Stimulated activated CD4-positive, alpha-beta T cell treated with anti-CD3 and anti-CD28 coated beads, Interleukin-12 subunit alpha, Interleukin-12 subunit beta, amount 100 ng/mL, for 4 hours (primary cell): ENCODE data around the gene GAS7.
"Not testable (repeated sequence)": the region's sequence is repeated elsewhere in the genome, so short reads cannot be mapped to it uniquely, and the experiment has no call there.

Experiments used
- DNase-seq: peaks from one replicate; pipeline ENCODE4 v3.0.0-alpha.2; 2020

The GAS7 gene

GRCh38 chr17:10106067-10106466, 92.3 kb downstream of the GAS7 start:
- no peak for DNase-seq

DNA sequence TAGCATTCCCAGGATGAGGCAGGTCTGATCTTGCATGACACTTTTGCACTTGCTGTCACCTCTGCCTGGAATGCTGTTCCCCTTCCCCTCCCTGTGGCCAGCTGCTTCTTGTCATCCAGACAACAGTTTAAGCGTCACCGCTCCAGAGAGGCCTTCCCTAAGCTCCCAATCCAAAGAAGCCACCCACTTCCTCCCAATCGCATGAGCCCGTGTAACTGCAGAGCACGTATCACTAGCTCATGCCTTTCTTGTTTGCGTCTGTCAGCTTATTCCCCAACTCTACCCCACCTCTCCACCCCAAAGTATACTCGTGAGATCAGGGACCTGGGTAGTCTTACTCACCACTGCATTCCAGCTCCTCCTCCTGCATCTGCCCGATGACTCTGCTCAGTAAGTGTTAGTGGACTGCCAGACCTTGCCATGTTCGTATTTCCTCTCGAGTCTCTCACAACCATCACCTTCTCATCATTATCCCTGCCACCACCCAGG, 92.8 kb downstream of the GAS7 start:
- DNase-seq, result no peak

GRCh38 chr17:10103712-10104111, 94.7 kb downstream of the GAS7 start:
- DNase-seq, result no peak

DNA sequence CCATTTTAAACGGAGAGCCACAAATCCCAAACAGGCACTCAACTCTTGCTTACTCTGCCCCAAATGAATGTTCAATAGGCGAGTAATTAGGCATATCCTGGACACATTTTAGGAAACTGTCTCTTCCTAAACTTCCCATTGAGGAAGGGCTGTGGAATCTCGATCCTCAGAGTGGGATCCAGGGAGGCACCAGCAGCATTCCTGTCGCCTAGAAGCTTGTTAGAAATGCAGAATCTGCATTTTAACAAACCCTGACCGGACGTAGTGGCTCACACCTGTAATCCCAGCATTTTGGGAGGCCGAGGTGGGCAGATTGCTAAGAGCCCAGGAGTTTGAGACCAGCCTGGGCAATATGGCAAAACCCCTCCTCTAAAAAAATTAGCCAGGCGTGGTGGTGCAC, 95.6 kb downstream of the GAS7 start:
- no peak for DNase-seq

- DNase-seq, result no peak
Measured at GRCh38 chr17:10099051-10099571, 99.3 kb downstream of the GAS7 start.

DNA sequence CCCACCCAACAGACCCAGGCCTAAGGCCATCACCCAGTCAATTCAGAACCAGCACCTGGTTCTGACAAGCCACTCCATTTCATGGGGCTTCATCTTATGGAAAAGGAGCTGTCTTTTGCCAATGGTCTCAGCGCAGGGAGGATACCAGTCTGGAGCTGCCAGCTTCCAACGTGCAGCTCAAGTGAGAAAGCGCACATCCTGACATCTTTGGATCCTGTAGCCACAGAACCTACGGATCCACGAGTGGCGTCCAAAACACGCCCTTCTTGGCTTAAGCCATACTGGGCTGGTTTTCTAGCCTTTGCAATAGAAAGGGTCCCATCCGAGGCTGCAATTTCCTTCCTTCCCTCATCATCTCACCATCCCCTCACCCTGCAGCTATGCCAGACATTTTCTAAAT, 101.8 kb downstream of the GAS7 start:
- DNase-seq, result no peak

DNA sequence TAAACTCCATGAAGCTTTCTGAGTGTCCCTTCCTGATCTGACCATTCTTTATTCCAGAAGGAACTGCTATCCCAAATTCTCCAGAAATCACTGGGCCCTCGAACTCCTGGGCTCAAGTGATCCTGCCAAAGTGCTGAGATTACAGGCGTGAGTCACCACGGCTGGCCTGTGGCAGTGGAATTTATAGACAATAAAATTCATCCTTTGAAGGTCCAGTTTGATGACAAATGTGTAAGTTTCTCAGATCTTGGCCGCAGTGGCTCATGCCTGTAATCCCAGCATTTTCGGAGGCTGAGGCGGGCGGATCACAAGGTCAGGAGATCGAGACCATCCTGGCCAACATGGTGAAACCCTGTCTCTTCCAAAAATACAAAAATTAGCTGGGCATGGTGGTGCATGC, 103.1 kb downstream of the GAS7 start:
- not testable (repeated sequence) for DNase-seq

GRCh38 chr17:10094797-10095196, 103.6 kb downstream of the GAS7 start:
- DNase-seq, result no peak

- no peak for DNase-seq
Measured at GRCh38 chr17:10092595-10092994, 105.8 kb downstream of the GAS7 start.

- no peak for DNase-seq
Measured at GRCh38 chr17:10091046-10091445, 107.4 kb downstream of the GAS7 start.

DNA sequence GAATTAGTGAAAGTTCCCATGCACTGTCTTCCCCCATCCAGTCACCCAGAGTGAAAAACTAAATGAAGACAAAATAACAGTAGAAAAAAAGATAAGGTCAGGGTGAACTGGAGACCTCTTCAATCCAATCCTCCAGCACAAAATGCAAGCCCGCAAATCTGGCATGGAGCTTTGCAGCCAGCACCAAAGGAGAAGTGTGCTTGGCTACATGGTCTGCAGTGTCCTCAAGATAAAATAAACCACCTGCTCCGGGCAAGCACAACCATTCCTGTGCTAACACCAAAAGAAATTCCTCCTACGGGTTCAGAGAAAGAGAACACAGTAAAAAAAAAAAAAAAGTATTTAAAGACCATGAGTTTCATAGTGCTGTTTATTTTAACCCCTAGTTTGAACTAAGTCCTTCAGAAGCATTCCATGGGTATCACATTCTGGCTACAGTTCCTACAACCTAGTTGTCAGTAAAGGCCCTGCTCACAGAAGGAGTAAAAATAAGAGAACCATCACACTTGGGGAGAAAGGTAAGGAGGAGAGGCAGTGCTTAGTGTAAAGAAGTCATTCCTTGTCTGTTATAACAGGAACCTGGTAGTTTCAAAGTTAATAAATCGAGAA, 109.1 kb downstream of the GAS7 start:
- DNase-seq, result no peak

GRCh38 chr17:10088444-10088843, 110.0 kb downstream of the GAS7 start:
- no peak for DNase-seq

DNA sequence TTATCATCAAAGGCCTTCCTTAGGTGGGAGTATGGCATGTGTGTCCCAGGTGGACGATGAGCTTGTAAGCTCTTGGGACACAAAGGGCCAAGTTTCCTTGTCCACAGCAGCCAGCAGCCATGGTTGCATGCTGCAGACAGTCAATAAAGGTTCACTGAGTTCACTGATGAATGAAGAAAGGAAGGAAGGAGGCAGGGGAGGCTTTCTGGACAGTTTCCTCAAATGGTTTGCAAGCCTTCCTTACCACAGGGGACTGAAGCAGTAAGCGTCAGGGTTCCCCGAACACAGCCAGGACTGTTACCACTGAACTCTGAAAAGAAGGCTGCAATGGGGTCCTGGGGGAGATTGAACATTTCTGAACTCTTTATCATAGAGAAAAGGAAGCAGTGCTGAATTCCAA, 111.1 kb downstream of the GAS7 start:
- no peak for DNase-seq

DNA sequence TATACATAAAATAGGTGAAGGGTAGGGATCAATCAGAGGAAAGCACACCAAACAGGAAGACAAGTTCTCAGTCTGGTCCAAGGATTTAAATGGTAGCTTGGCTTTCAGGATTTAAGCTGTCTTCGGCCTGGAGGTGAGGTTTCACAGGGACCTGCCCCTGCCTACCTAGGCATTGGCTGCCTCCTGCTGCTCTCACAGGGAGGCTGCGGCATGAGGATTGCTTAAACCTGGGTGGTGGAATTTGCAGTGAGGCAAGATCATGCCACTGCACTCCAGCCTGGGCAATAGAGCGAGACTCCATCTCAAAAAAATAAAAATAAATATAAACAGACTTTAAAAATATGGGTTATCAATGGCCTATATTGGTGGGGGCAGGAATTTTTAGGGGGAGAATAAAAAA, 114.5 kb downstream of the GAS7 start:
- no peak for DNase-seq

- no peak for DNase-seq
Measured at GRCh38 chr17:10082795-10083194, 115.6 kb downstream of the GAS7 start.

DNA sequence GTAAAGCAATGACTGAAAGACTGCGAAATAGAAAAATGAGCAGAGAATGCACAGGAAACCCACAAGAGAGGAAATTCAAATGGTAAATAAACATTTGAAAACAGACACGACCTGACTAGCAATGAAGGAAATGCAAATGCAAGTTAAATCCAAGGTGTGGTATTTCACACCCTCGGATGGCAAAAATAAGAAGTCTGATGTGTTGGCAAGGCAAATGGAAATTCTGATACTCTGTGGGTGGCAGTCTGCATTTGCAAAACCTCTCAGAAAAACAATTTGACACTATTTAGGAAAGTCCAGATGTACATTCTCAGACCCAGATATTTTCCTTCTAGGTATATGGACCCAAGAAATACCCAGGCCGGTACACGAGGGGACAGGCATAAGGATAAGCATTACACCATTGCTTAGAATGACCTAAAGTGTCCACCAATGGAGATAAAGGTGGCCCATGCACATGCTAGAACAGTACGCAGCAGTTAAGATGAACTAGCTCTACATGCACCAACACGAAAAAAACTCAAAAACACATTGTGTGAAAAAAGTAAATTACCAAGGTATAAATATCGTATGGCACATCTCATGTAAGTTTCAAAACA, 116.7 kb downstream of the GAS7 start:
- DNase-seq, result no peak

GRCh38 chr17:10077561-10078299, 120.7 kb downstream of the GAS7 start:
- DNase-seq, result no peak

- no peak for DNase-seq
Measured at GRCh38 chr17:10075919-10076318, 122.5 kb downstream of the GAS7 start.

DNA sequence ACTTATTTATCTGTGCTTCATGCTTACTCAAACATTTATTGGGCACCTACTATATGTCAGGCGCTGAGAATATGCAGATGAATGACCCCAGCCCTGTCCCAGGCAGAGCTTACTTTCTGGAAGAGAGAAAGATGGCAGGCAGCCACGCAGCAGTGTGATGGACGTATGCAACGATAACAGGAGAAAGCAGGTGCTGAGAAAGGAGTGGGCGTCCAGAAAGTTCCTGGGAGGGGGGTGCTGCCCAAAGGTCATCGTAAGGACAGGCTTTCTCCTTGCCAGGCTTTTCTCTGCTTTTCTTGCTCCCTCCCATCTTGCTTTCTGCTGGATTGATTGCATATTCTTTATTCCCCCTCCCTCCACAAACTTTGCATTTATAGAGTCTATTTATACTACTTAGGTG, 124.5 kb downstream of the GAS7 start:
- DNase-seq, result no peak

GRCh38 chr17:10072556-10073425, 125.6 kb downstream of the GAS7 start:
- no peak for DNase-seq

DNA sequence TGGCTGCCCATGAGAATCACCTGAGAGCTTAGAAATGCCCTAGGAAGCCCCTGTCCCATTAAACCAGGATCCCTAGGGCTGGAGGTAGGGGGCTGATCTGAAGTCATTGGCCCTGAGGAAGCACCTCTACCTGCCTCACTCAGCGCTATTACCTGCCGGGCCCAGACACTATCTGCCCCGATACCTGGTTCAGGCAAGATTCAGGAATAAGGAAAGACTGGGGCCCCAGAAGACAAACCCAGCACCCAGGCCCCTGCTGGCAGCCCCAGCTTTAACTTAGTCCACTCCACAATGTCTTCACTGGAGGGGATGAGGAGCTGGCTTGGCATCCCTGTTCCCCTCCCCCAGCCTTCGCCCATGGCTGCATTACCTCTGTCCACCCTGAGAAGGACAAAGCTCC, 126.3 kb downstream of the GAS7 start:
- DNase-seq, result no peak

DNA sequence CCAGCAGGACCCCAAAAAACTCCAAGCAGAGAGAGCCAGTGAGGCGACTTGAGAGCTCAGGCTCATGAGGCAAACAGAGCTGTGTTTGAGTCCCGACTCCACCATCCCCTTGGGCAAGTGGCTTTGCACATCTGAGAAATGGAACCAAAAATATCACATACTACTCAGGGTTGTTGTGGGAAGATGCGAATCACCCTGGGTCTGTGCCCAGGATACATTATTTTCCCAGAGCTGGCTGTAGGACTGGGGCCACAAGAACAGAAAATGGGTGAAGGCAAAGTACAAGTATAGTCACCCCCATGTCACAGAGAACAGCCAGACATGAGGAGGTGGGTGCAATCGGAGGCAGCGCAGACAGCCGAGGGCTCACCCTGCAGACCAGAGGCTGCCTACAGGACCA, 127.3 kb downstream of the GAS7 start:
- DNase-seq, result no peak

DNA sequence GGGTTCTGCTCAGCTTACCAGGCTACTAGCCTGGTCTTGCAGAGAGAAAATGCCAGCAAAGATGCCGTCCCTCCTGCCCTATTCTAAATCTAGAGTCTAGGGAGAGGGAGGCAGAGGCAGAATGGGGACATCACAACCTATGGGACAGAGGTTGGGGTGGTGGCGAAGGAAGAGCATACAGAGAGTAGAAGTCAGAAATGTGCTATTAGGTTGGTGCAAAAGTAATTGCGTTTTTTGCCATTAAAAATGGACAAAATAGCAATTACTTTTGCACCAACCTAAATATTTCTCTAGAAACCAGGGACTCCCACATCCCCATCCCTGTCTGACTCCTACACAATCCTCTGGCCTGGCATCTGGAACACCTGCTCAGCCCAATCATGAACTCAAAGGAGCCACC, 127.7 kb downstream of the GAS7 start:
- no peak for DNase-seq
